Measurements from ENCODE around the gene ZNF618.

The ZNF618 gene

GRCh38 chr9:114048533-114049415 is 172.7 kb downstream of the ZNF618 start:
- H3K27me3 ChIP-seq (ENCODE audit: insufficient read depth, low read length, poor library complexity, severe bottlenecking) = no peaks in the 10 kb centered on the region
- no peaks in the 10 kb centered on the region for H3F3A ChIP-seq (ENCODE audit: low read depth)
- H3K4me3 ChIP-seq (ENCODE audit: low read length, poor library complexity, severe bottlenecking) = no peak overlapping the region
- TF ChIP-seq EZH2phosphoT487 (IDR thresholded peaks at IDR 0.05; ENCODE audit: borderline replicate concordance) = no peak
- TF ChIP-seq CTCF (conservative IDR thresholded peaks at IDR 0.05; ENCODE audit: low read length) = no peak
- no peak overlapping the region for H3K9ac ChIP-seq (ENCODE audit: low read depth, low read length, poor library complexity, severe bottlenecking)
- no peak overlapping the region for H3K4me2 ChIP-seq (ENCODE audit: low read depth, low read length, poor library complexity, severe bottlenecking)
- no peaks in the 10 kb centered on the region for H4K20me1 ChIP-seq (ENCODE audit: insufficient read depth, low read length, poor library complexity, severe bottlenecking)
- H2AFZ ChIP-seq (ENCODE audit: low read length) = no peak overlapping the region
- peaks cover 47% of the 10 kb centered on the region; the same call in 1 of the 2 replicates for H3K36me3 ChIP-seq (ENCODE audit: insufficient read depth, low read length)
- H3K9me2 ChIP-seq (replicated peaks; ENCODE audit: low read depth, low read length) = no peaks in the 10 kb centered on the region
- H3K9me3 ChIP-seq (ENCODE audit: insufficient read depth, low read depth, low read length) = no peaks in the 10 kb centered on the region
- H3K4me1 ChIP-seq (ENCODE audit: insufficient read depth, low read length, poor library complexity, severe bottlenecking) = no peaks in the 10 kb centered on the region
- H3K79me2 ChIP-seq (ENCODE audit: insufficient read depth, low read length) = no peaks in the 10 kb centered on the region

- H3K27me3 ChIP-seq (ENCODE audit: insufficient read depth, low read length, poor library complexity, severe bottlenecking) = no peaks in the 10 kb centered on the region
- H3K36me3 ChIP-seq (ENCODE audit: insufficient read depth, low read length) = peaks cover 50% of the 10 kb centered on the region; the same call in 1 of the 2 replicates
- H3K4me3 ChIP-seq (ENCODE audit: low read length, poor library complexity, severe bottlenecking) = no peak overlapping the region
- no peak overlapping the region for H2AFZ ChIP-seq (ENCODE audit: low read length)
- H3K9me2 ChIP-seq (replicated peaks; ENCODE audit: low read depth, low read length) = no peaks in the 10 kb centered on the region
- no peaks in the 10 kb centered on the region for H3K4me1 ChIP-seq (ENCODE audit: insufficient read depth, low read length, poor library complexity, severe bottlenecking)
- H3K9me3 ChIP-seq (ENCODE audit: insufficient read depth, low read depth, low read length) = no peaks in the 10 kb centered on the region
- H3F3A ChIP-seq (ENCODE audit: low read depth) = no peaks in the 10 kb centered on the region
- no peak overlapping the region for H3K4me2 ChIP-seq (ENCODE audit: low read depth, low read length, poor library complexity, severe bottlenecking)
- H3K79me2 ChIP-seq (ENCODE audit: insufficient read depth, low read length) = no peaks in the 10 kb centered on the region
- H4K20me1 ChIP-seq (ENCODE audit: insufficient read depth, low read length, poor library complexity, severe bottlenecking) = no peaks in the 10 kb centered on the region
- H3K9ac ChIP-seq (ENCODE audit: low read depth, low read length, poor library complexity, severe bottlenecking) = no peak overlapping the region
- TF ChIP-seq EZH2phosphoT487 (IDR thresholded peaks at IDR 0.05; ENCODE audit: borderline replicate concordance) (no peak), CTCF (conservative IDR thresholded peaks at IDR 0.05; ENCODE audit: low read length) (no peak)
Observed at GRCh38 chr9:114049441-114050225, 173.5 kb downstream of the ZNF618 start.

- Histone ChIP-seq H3K36me3 (ENCODE audit: insufficient read depth, low read length) (peaks cover 50% of the 10 kb centered on the region; the same call in 1 of the 2 replicates), H3K4me1 (ENCODE audit: insufficient read depth, low read length, poor library complexity, severe bottlenecking) (no peaks in the 10 kb centered on the region), H3K9me2 (replicated peaks; ENCODE audit: low read depth, low read length) (no peaks in the 10 kb centered on the region), H4K20me1 (ENCODE audit: insufficient read depth, low read length, poor library complexity, severe bottlenecking) (no peaks in the 10 kb centered on the region), H3K27me3 (ENCODE audit: insufficient read depth, low read length, poor library complexity, severe bottlenecking) (no peaks in the 10 kb centered on the region), H3F3A (ENCODE audit: low read depth) (no peaks in the 10 kb centered on the region), H3K79me2 (ENCODE audit: insufficient read depth, low read length) (no peaks in the 10 kb centered on the region), H3K4me3 (ENCODE audit: low read length, poor library complexity, severe bottlenecking) (no peak overlapping the region), H3K9me3 (ENCODE audit: insufficient read depth, low read depth, low read length) (no peaks in the 10 kb centered on the region), H2AFZ (ENCODE audit: low read length) (no peak overlapping the region), H3K4me2 (ENCODE audit: low read depth, low read length, poor library complexity, severe bottlenecking) (no peak overlapping the region), H3K9ac (ENCODE audit: low read depth, low read length, poor library complexity, severe bottlenecking) (no peak overlapping the region)
- TF ChIP-seq EZH2phosphoT487 (IDR thresholded peaks at IDR 0.05; ENCODE audit: borderline replicate concordance) (no peak), CTCF (conservative IDR thresholded peaks at IDR 0.05; ENCODE audit: low read length) (no peak)
Observed at GRCh38 chr9:114050226-114050568, 174.1 kb downstream of the ZNF618 start.
